IMR-90 (cell line): ENCODE data around the gene ARNT2. TPM values are rescaled to one million over a fixed set of nuclear protein-coding genes. Genes with fewer than 3 reads are reported as not detected.

ENCODE experiments used
- ATAC-seq: fragments of 200-7000 bp; cut with Tn5 transposase; 2 replicates; pipeline ENCODE4 v1.9.1; 2020; ENCODE audit warnings: low read depth, mild to moderate bottlenecking, moderate library complexity
- BruUV-seq: library from RNA; stranded (reverse); fragments of 400-500 nt; replicated peaks from 2 replicates; lab custom pipeline; 2021; lab: Mats Ljungman, UMichigan
- CTCF ChIA-PET: fragments of 300-600 bp; formaldehyde crosslinking; extraction: SDS; loops from one replicate; lab custom pipeline; 2021; ENCODE audit warnings: antibody characterized with exemption; lab: Yijun Ruan, JAX
- POLR2A ChIA-PET: fragments of 300-600 bp; sonication (Branson Sonifier 250); formaldehyde crosslinking; loops from one replicate; lab custom pipeline; 2022; ENCODE audit warnings: antibody characterized with exemption; ENCODE audit not compliant: unreplicated experiment; lab: Charles Lee
- DNase-seq: peaks from one replicate; pipeline ENCODE4 v3.0.0; 2013
- H2AFZ ChIP-seq: replicated peaks from 2 replicates; pipeline ENCODE3; 2013; ENCODE audit warnings: low read length, mild to moderate bottlenecking; ENCODE audit not compliant: poor library complexity
- H2AK5ac ChIP-seq: 2 replicates; pipeline ENCODE4 v1.6.1; 2013; ENCODE audit warnings: low read depth, low read length, inconsistent platforms
- H2AK9ac ChIP-seq: replicated peaks from 2 replicates; pipeline ENCODE3; 2013; ENCODE audit warnings: mild to moderate bottlenecking, low read depth, low read length, moderate library complexity; ENCODE audit not compliant: poor library complexity
- H2BK120ac ChIP-seq: 2 replicates; pipeline ENCODE4 v1.6.1; 2013; ENCODE audit warnings: low read depth, low read length, inconsistent platforms
- H2BK15ac ChIP-seq: 3 replicates; pipeline ENCODE4 v1.6.1; 2013; ENCODE audit warnings: low read depth, low read length, inconsistent platforms
- H2BK20ac ChIP-seq: 2 replicates; pipeline ENCODE4 v1.6.1; 2013; ENCODE audit warnings: low read depth, mild to moderate bottlenecking, inconsistent platforms, low read length, moderate library complexity
- H2BK5ac ChIP-seq: 2 replicates; pipeline ENCODE4 v1.6.1; 2013; ENCODE audit warnings: mild to moderate bottlenecking, low read depth, low read length, inconsistent platforms; ENCODE audit not compliant: poor library complexity, severe bottlenecking
- H3K14ac ChIP-seq: replicated peaks from 2 replicates; pipeline ENCODE4 v1.6.1; 2013; ENCODE audit warnings: low read depth, low read length, inconsistent platforms
- H3K18ac ChIP-seq: 2 replicates; pipeline ENCODE4 v1.6.1; 2013; ENCODE audit warnings: low read depth, low read length, control low read depth
- H3K23ac ChIP-seq: 2 replicates; pipeline ENCODE4 v1.6.1; 2013; ENCODE audit warnings: low read depth, low read length, inconsistent platforms
- H3K27ac ChIP-seq: 2 replicates; pipeline ENCODE4 v1.5.1; 2013; ENCODE audit warnings: mild to moderate bottlenecking, control low read depth, low read length; ENCODE audit not compliant: insufficient read depth
- H3K27me3 ChIP-seq: 2 replicates; pipeline ENCODE4 v1.6.1; 2013; ENCODE audit warnings: low read length; ENCODE audit not compliant: control insufficient read depth, insufficient read depth
- H3K36me3 ChIP-seq: 2 replicates; pipeline ENCODE4 v1.6.1; 2013; ENCODE audit warnings: low read length, mixed read lengths; ENCODE audit not compliant: control insufficient read depth, insufficient read depth
- H3K4ac ChIP-seq: 2 replicates; pipeline ENCODE4 v1.6.1; 2013; ENCODE audit warnings: low read depth, low read length, inconsistent platforms
- H3K4me1 ChIP-seq: 2 replicates; pipeline ENCODE4 v1.6.1; 2013; ENCODE audit warnings: low read length, mixed read lengths; ENCODE audit not compliant: control insufficient read depth, insufficient read depth
- H3K4me2 ChIP-seq: 2 replicates; pipeline ENCODE4 v1.6.1; 2013; ENCODE audit warnings: low read depth, mild to moderate bottlenecking, control low read depth, low read length, moderate library complexity
- H3K4me3 ChIP-seq: 2 replicates; pipeline ENCODE4 v1.5.1; 2013; ENCODE audit warnings: low read depth, mild to moderate bottlenecking, control low read depth, low read length, moderate library complexity; ENCODE audit not compliant: insufficient read depth
- H3K56ac ChIP-seq: 2 replicates; pipeline ENCODE4 v1.6.1; 2013; ENCODE audit warnings: low read length, inconsistent platforms; ENCODE audit not compliant: insufficient read depth; ENCODE audit errors: extremely low read depth
- H3K79me1 ChIP-seq, 2 experiments: 2 replicates each; pipeline ENCODE4 v1.6.1; 2013; ENCODE audit warnings: low read length in 2 of 2, inconsistent platforms in 1 of 2, low read depth in 1 of 2
- H3K9ac ChIP-seq: 2 replicates; pipeline ENCODE4 v1.6.1; 2013; ENCODE audit warnings: low read depth, low read length, control low read depth
- H3K9me1 ChIP-seq: 2 replicates; pipeline ENCODE4 v1.6.1; 2013; ENCODE audit warnings: low read length, inconsistent platforms; ENCODE audit not compliant: insufficient read depth
- H3K9me3 ChIP-seq: 2 replicates; pipeline ENCODE4 v1.6.1; 2013; ENCODE audit warnings: low read length; ENCODE audit not compliant: control insufficient read depth, insufficient read depth
- H4K20me1 ChIP-seq: 2 replicates; pipeline ENCODE4 v1.6.1; 2013; ENCODE audit warnings: low read length, inconsistent platforms; ENCODE audit not compliant: insufficient read depth
- H4K5ac ChIP-seq: 2 replicates; pipeline ENCODE4 v1.6.1; 2013; ENCODE audit warnings: mild to moderate bottlenecking, low read depth, low read length, control low read depth
- H4K8ac ChIP-seq, 2 experiments: 2 replicates each; pipeline ENCODE4 v1.6.1; 2013; ENCODE audit warnings: low read depth in 2 of 2, low read length in 2 of 2, control low read depth in 1 of 2, inconsistent platforms in 1 of 2
- H4K91ac ChIP-seq: 2 replicates; pipeline ENCODE4 v1.6.1; 2013; ENCODE audit warnings: low read depth, low read length, inconsistent platforms; ENCODE audit not compliant: insufficient read depth
- CEBPB ChIP-seq: IDR thresholded peaks from 2 replicates; pipeline ENCODE4 v1.6.1; 2012; ENCODE audit warnings: low read depth, low read length, improper control_type of control experiment
- CTCF ChIP-seq: conservative IDR thresholded peaks from 2 replicates; pipeline ENCODE4 v1.5.1; 2012; ENCODE audit warnings: mild to moderate bottlenecking, low read depth, low read length, improper control_type of control experiment
- FOS ChIP-seq: fragments of 150-350 bp; IDR thresholded peaks from 2 replicates; pipeline ENCODE4 v1.6.1; 2016; ENCODE audit warnings: low read depth, low read length
- MAFK ChIP-seq: IDR thresholded peaks from 2 replicates; pipeline ENCODE4 v1.6.1; 2012; ENCODE audit warnings: low read depth, low read length, improper control_type of control experiment
- MAZ ChIP-seq: IDR thresholded peaks from 2 replicates; pipeline ENCODE4 v1.6.1; 2012; ENCODE audit warnings: low read depth, mild to moderate bottlenecking, low read length, improper control_type of control experiment, moderate library complexity, borderline replicate concordance
- MXI1 ChIP-seq: IDR thresholded peaks from 2 replicates; pipeline ENCODE4 v1.6.1; 2012; ENCODE audit warnings: low read depth, mild to moderate bottlenecking, low read length, moderate library complexity, borderline replicate concordance
- NFE2L2 ChIP-seq: fragments of 150-350 bp; IDR thresholded peaks from 2 replicates; pipeline ENCODE4 v1.6.1; 2016; ENCODE audit warnings: low read depth, mild to moderate bottlenecking, low read length
- RAD21 ChIP-seq: IDR thresholded peaks from 2 replicates; pipeline ENCODE4 v1.6.1; 2012; ENCODE audit warnings: low read length, improper control_type of control experiment
- RFX5 ChIP-seq: IDR thresholded peaks from 2 replicates; pipeline ENCODE4 v1.8.0; 2012; ENCODE audit warnings: low read depth, mild to moderate bottlenecking, low read length, moderate library complexity
- SMC3 ChIP-seq: fragments of 150-350 bp; IDR thresholded peaks from 2 replicates; pipeline ENCODE4 v1.6.1; 2016; ENCODE audit warnings: low read depth, mild to moderate bottlenecking, antibody characterized with exemption, low read length, moderate library complexity
- USF2 ChIP-seq: fragments of 150-350 bp; IDR thresholded peaks from 2 replicates; pipeline ENCODE4 v1.6.1; 2017; ENCODE audit warnings: mild to moderate bottlenecking, antibody characterized with exemption, low read length, low read depth
- WGBS, 2 experiments: methylation state at CpG; one replicate each; pipeline versions ENCODE4 v1.1.5 to v1.1.7; 2013; ENCODE audit warnings: missing lambda C conversion rate in 2 of 2; ENCODE audit not compliant: insufficient read length in 1 of 2; ENCODE audit errors: extremely low coverage in 2 of 2; 5-methylcytosine and 5-hydroxymethylcytosine counted together
- dilution Hi-C: fragments of 300-500 bp; cut with HindIII; formaldehyde crosslinking; loops from one replicate; pipeline ENCODE4 v1.14.3; 2018; ENCODE audit warnings: low sequenced_read_pairs; ENCODE audit not compliant: unreplicated experiment
- in situ Hi-C: fragments of 300-500 bp; cut with MboI; formaldehyde crosslinking; loops from 3 replicates; pipeline ENCODE4 v1.14.3; 2019; ENCODE audit warnings: low sequenced_read_pairs, inconsistent platforms, mixed read lengths
- intact Hi-C: fragments of 100-400 bp; cut with micrococcal nuclease; formaldehyde crosslinking; loops from 2 replicates; pipeline ENCODE4 v1.10.0; 2022
- polyA plus RNA-seq, 3 experiments: library from polyadenylated mRNA; depleted of rRNA; stranded (reverse); fragments of >200 nt; gene quantifications; 2 replicates each; pipeline ENCODE4 v1.2.3, GENCODE V29; 2012; ENCODE audit warnings: low replicate concordance in 1 of 3
- total RNA-seq: library from RNA; depleted of rRNA; stranded (reverse); fragments of >200 nt; gene quantifications from 2 replicates; pipeline ENCODE4 v1.2.3, GENCODE V29; 2012
- TF ChIP-seq, protein P1 (sequence below): fragments of 150-350 bp; IDR thresholded peaks from 2 replicates; pipeline ENCODE4 v1.6.1; 2016; ENCODE audit warnings: low read depth, mild to moderate bottlenecking, low read length, moderate library complexity, borderline replicate concordance

The ARNT2 gene
- total and polyA plus RNA-seq, 2 of the 4 experiments (the other 2 are of a cell fraction) = 18.2 to 19.0 TPM

DNA sequence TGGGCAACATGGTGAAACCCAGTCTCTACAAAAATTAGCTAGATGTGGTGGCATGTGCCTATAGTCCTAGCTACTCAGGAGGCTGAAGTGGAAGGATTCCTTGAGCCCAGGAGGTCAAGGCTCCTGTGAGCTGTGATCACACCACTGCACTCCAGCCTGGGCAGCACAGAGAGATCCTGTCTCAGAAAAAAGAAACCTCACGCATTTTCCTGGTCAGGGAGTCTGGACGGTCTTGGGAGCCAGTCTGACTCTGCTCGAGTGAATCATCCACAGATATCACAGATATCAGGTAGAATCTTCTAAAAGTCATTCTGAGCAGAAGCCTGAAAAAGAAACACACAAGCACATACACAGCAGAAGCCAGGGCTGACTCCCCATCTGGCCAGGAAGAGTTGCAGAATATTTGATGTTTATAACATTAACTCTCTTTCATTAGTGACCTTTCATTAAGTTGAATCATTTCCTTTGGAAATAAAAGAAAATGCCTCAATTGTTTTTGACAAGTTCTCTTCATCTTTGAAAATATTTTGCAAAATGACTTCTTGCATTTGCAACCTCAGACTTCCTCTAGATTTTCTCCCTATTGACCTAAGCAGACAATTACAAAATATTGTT, 234.5 kb downstream of the ARNT2 start:
- peaks cover 10% of the 10 kb centered on the region for H3K9me3 ChIP-seq
- H3K36me3 ChIP-seq = no peaks in the 10 kb centered on the region
- in situ Hi-C loops (loop anchor here (5.0 kb wide), 1 partner anchor 49 kb away; no protein-coding TSS in a partner anchor), intact Hi-C loops (no loop called here), dilution Hi-C loops (no loop called here)
- H2BK120ac ChIP-seq = no peak overlapping the region
- ChIA-PET CTCF (no interaction called here), POLR2A (no interaction called here)
- no peaks in the 10 kb centered on the region for H3K79me1 ChIP-seq
- BruUV-seq = no TSS peak
- H3K4ac ChIP-seq = no peak overlapping the region
- H4K91ac ChIP-seq = no peak overlapping the region; the same call in 1 of the 2 replicates
- no peaks in the 10 kb centered on the region for H3K4me1 ChIP-seq
- no peak overlapping the region for H2BK5ac ChIP-seq
- no peaks in the 10 kb centered on the region; the same call in 1 of the 2 replicates for H3K9me1 ChIP-seq
- H4K8ac ChIP-seq = no peak overlapping the region
- no peak overlapping the region for H2AK5ac ChIP-seq
- no peak overlapping the region for H2AK9ac ChIP-seq
- ATAC-seq (peak; percentile 27), DNase-seq (peak; percentile 17)
- H3K9ac ChIP-seq = no peak overlapping the region
- no peak overlapping the region for H4K5ac ChIP-seq
- H3K18ac ChIP-seq = no peak overlapping the region
- H3K27ac ChIP-seq = no peak overlapping the region
- H2BK15ac ChIP-seq = no peak overlapping the region
- no peak overlapping the region for H3K23ac ChIP-seq
- TF ChIP-seq FOS = no peak
- TF ChIP-seq RFX5 = no peak
- TF ChIP-seq MAFK = no peak
- no peak for TF ChIP-seq CEBPB
- TF ChIP-seq USF2 = no peak
- no peak for TF ChIP-seq SMC3
- TF ChIP-seq, protein P1, sequence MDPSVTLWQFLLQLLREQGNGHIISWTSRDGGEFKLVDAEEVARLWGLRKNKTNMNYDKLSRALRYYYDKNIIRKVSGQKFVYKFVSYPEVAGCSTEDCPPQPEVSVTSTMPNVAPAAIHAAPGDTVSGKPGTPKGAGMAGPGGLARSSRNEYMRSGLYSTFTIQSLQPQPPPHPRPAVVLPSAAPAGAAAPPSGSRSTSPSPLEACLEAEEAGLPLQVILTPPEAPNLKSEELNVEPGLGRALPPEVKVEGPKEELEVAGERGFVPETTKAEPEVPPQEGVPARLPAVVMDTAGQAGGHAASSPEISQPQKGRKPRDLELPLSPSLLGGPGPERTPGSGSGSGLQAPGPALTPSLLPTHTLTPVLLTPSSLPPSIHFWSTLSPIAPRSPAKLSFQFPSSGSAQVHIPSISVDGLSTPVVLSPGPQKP = no peak
- no peak for TF ChIP-seq NFE2L2
- no peak for TF ChIP-seq MAZ
- TF ChIP-seq CTCF = no peak
- no peak for TF ChIP-seq RAD21
- no peak for TF ChIP-seq MXI1
- H3K4me3 ChIP-seq = no peak overlapping the region
- H3K56ac ChIP-seq = no peak overlapping the region
- H3K14ac ChIP-seq = no peak overlapping the region
- H3K4me2 ChIP-seq = no peak overlapping the region
- H3K27me3 ChIP-seq = peaks cover 2% of the 10 kb centered on the region; the same call in 1 of the 2 replicates
- no peak overlapping the region for H2BK20ac ChIP-seq
- H2AFZ ChIP-seq = no peak overlapping the region
- no peaks in the 10 kb centered on the region for H4K20me1 ChIP-seq
- 20% methylated on average over 1 of the region's 3 CpGs; no CpG with 5 or more reads in 1 of the 2 experiments for WGBS, 2 experiments
